HG03469 (cell line): ENCODE data around the gene SND1.

Experiments used
- ATAC-seq: cut with Tn5 transposase; IDR thresholded peaks from one replicate; pipeline ENCODE4 v1.9.1; 2021; ENCODE audit warnings: mild to moderate bottlenecking, moderate library complexity, moderate number of reproducible peaks; ENCODE audit not compliant: unreplicated experiment

SND1 gene

GRCh38 chr7:128076196-128076795 is 424.3 kb downstream of the SND1 start:
- ATAC-seq = no peak

- no peak for ATAC-seq
Observed at GRCh38 chr7:128076796-128077271, 424.8 kb downstream of the SND1 start.

GRCh38 chr7:128078309-128078708 is 426.3 kb downstream of the SND1 start:
- no peak for ATAC-seq

- no peak for ATAC-seq
Observed at GRCh38 chr7:128080169-128080568, 428.2 kb downstream of the SND1 start.

- no peak for ATAC-seq
Observed at GRCh38 chr7:128081351-128081750, 429.4 kb downstream of the SND1 start.

GRCh38 chr7:128081808-128082207 is 429.8 kb downstream of the SND1 start:
- no peak for ATAC-seq

GRCh38 chr7:128082431-128082830 is 430.4 kb downstream of the SND1 start:
- no peak for ATAC-seq

GRCh38 chr7:128084896-128085608 is 433.1 kb downstream of the SND1 start:
- ATAC-seq = no peak

GRCh38 chr7:128090492-128090891 is 438.5 kb downstream of the SND1 start:
- ATAC-seq = no peak

GRCh38 chr7:128091106-128091505 is 439.1 kb downstream of the SND1 start:
- no peak for ATAC-seq

GRCh38 chr7:128092221-128092620 is 440.2 kb downstream of the SND1 start:
- no peak for ATAC-seq

GRCh38 chr7:128093614-128094570 is 441.9 kb downstream of the SND1 start:
- no peak for ATAC-seq

- ATAC-seq = no peak
Observed at GRCh38 chr7:128094686-128095085, 442.7 kb downstream of the SND1 start.

- ATAC-seq = no peak
Observed at GRCh38 chr7:128097211-128097731, 445.3 kb downstream of the SND1 start.

GRCh38 chr7:128098629-128099028 is 446.6 kb downstream of the SND1 start:
- ATAC-seq = no peak

GRCh38 chr7:128099204-128099671 is 447.2 kb downstream of the SND1 start:
- no peak for ATAC-seq

GRCh38 chr7:128100225-128100948 is 448.4 kb downstream of the SND1 start:
- ATAC-seq = no peak

- no peak for ATAC-seq
Observed at GRCh38 chr7:128100949-128101713, 449.1 kb downstream of the SND1 start.

- no peak for ATAC-seq
Observed at GRCh38 chr7:128102490-128103291, 450.7 kb downstream of the SND1 start.
